Mesodermal cell (in vitro differentiated cells): ENCODE measurements around the gene TTC23.

Source experiments
- H3K27ac ChIP-seq: 2 replicates; pipeline ENCODE4 v1.7.0; 2013; ENCODE audit warnings: mild to moderate bottlenecking, low read depth, low read length, moderate library complexity; ENCODE audit not compliant: severe bottlenecking
- H3K36me3 ChIP-seq: 2 replicates; pipeline ENCODE4 v1.7.1; 2013; ENCODE audit warnings: mild to moderate bottlenecking, low read length, moderate library complexity; ENCODE audit not compliant: control insufficient read depth, insufficient read depth
- H3K4me1 ChIP-seq: one replicate; pipeline ENCODE4 v1.7.1; 2013; ENCODE audit warnings: mild to moderate bottlenecking, low read length; ENCODE audit not compliant: insufficient read depth, control insufficient read depth, poor library complexity, severe bottlenecking
- H3K4me3 ChIP-seq: 2 replicates; pipeline ENCODE4 v1.7.0; 2013; ENCODE audit warnings: low read length, control low read depth, mild to moderate bottlenecking; ENCODE audit not compliant: insufficient read depth, poor library complexity, severe bottlenecking; ENCODE audit errors: extremely low read depth
- H3K9me3 ChIP-seq: 2 replicates; pipeline ENCODE4 v1.7.1; 2013; ENCODE audit warnings: mild to moderate bottlenecking, low read length, moderate library complexity; ENCODE audit not compliant: control insufficient read depth
- WGBS, 2 experiments: methylation state at CpG; one replicate each; pipeline ENCODE4 v1.1.5; 2013; ENCODE audit warnings: missing lambda C conversion rate in 2 of 2; ENCODE audit not compliant: insufficient coverage in 2 of 2; 5-methylcytosine and 5-hydroxymethylcytosine counted together

TTC23 gene

DNA sequence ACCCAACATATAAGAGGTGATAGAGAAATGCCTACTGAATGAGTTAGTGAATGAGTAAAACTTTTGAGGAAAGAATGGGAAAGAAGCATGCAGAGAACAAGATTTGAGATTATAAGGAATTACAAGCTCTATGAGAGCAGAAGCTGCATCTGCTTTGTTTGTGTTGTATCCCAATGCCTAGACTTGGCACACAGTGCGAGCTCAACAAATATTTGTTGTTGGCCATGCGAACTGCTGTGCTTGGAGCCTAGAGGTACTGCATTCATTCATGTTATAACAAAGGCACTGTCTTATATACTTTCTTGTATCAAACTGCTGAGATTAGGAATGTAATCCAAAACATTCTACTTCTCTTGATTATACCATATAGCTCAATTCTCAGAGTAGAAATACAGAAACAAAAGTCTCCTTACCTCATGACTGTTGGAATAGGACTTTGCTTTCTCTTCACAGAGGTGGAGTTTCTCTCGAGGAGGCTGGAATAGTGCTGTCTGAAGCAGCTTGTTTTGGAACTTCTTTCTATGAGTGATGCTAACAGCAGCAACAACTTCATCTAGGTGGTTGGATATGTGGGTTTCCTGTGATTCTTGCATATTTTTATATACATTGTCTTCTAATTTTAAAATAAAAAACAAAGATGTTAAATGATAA is 21.1 kb downstream of the TTC23 start:
- Histone ChIP-seq H3K36me3 (peaks cover 31% of the 10 kb centered on the region), H3K9me3 (no peaks in the 10 kb centered on the region), H3K4me3 (no peak overlapping the region), H3K27ac (no peak overlapping the region), H3K4me1 (no peaks in the 10 kb centered on the region)
- WGBS, 2 experiments = 100% methylated on average over 1 of the region's 3 CpGs; no CpG with 5 or more reads in 1 of the 2 experiments

DNA sequence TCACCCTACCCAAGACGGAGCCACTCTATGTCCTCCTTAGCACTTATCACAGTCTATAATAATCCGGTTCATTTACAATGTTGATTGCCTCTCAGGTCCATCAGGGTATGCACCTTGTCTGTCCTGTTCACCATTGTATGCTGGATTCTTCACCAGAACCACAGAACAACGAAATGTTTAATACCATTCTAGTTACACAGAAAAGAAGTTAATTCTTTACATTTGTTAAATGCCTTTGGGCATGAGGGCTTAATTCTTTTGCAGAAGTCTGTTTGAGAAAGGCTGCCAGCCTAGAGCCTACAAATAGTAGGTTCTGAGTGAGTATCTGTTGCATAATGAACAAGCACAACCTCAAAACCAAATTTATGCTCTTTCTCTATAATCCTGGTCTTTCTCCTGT is 22.6 kb downstream of the TTC23 start:
- H3K36me3 ChIP-seq = peaks cover 36% of the 10 kb centered on the region

DNA sequence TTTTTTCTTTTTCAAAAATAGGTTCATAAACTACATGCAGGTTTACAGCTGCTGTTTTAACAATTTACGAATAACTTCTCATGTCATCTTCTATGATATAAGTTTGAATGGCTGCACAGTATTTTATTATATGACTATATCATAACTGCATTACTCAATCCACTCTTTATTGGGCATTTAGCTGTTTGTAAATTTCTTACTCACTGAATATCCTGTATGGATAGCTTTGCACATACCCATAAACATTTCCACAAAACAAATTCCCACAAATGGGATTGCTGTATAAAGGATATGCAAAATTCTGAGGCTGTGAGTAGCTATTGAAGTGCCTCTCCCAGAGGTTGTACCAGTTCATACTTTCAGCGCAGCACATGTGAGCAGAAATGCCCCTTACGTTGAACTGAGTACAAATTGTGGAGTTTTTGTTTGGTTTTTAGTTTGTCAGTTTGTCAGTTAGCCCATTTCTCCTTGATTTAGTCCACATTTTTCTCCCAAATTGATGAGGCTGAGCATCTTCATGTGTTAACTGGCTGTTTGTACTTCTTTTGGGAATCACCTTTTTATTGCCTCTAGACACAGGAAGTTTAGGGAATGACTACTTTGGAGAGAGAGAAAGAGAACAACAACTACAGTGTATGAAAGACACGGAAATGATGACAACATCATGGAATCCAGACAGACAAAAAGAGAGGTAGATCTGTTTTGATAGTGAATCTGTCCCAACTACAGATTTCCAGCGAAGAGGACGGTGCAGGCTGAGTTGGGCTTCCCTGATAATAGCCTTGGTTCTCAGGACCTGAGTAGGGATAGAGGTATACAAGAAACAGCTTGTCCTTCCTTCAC is 24.8 kb downstream of the TTC23 start:
- Histone ChIP-seq H3K4me3 (no peak overlapping the region), H3K4me1 (no peaks in the 10 kb centered on the region), H3K27ac (no peak overlapping the region), H3K9me3 (no peaks in the 10 kb centered on the region), H3K36me3 (peaks cover 43% of the 10 kb centered on the region)
- 91 to 97% methylated on average over 1 to 5 of the region's 6 CpGs for WGBS, 2 experiments

More for the DNA sequence above, 22.6 kb downstream of the TTC23 start:
- H3K27ac ChIP-seq = no peak overlapping the region
- no peaks in the 10 kb centered on the region for H3K9me3 ChIP-seq
- 78% methylated on average over 1 of the region's 3 CpGs; no CpG with 5 or more reads in 1 of the 2 experiments for WGBS, 2 experiments
- no peak overlapping the region for H3K4me3 ChIP-seq
- H3K4me1 ChIP-seq = no peaks in the 10 kb centered on the region

DNA sequence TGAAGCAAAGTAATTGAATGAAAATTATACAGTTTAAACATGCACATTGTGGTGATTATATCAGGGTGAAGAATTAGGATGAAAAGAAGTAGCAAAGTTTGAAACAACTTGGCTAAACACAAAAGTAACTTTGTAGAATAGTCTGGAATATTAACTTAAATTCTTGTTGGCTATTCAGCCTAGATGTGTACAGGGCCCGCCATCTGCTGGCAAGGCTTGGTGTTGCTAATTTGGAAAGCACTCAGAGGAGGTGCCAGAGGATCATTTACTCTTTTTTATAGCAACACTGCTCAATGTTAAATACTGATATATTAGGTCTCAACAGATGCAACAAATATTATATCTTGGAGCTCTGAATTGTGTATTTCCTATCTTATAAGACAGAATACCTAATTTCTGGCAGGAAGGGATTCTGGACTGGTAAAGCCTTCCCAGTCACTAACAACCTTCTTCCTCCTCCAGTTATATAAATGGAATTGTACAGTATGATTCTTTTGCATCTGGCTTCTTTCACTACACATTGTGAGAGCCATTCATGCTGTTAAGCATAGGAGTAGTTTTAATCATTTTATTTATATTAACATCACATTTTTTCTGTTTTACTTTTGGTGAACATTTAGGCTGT is 36.1 kb downstream of the TTC23 start:
- WGBS, 2 experiments = no CpG with 5 or more reads among the region's 1 CpG
- no peaks in the 10 kb centered on the region for H3K9me3 ChIP-seq
- H3K27ac ChIP-seq = no peak overlapping the region
- peaks cover 6% of the 10 kb centered on the region for H3K36me3 ChIP-seq
- H3K4me3 ChIP-seq = no peak overlapping the region
- peaks cover 5% of the 10 kb centered on the region for H3K4me1 ChIP-seq

DNA sequence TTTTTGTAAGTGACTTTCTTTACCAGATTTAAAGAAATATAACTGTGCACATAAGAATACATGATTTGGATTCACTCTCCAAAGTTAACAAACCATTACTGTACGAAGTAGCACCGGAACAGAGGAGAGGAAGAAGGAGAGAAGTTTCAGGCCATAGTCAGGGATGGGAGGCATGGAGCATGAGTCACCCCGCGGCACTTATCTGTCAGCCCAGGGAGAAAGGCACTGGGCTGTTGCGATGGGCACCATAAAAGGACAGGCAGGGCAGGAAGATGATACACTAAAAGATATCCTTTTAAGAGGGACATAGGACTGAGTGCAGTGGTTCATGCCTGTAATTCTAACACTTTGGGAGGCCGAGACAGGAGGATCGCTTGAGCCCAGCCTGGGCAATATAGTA is 37.0 kb downstream of the TTC23 start:
- Histone ChIP-seq H3K36me3 (no peaks in the 10 kb centered on the region), H3K9me3 (no peaks in the 10 kb centered on the region), H3K4me3 (no peak overlapping the region), H3K4me1 (peaks cover 5% of the 10 kb centered on the region), H3K27ac (peak overlapping the region; percentile 18)
- 72 to 84% methylated on average over 5 of the region's 7 CpGs for WGBS, 2 experiments

DNA sequence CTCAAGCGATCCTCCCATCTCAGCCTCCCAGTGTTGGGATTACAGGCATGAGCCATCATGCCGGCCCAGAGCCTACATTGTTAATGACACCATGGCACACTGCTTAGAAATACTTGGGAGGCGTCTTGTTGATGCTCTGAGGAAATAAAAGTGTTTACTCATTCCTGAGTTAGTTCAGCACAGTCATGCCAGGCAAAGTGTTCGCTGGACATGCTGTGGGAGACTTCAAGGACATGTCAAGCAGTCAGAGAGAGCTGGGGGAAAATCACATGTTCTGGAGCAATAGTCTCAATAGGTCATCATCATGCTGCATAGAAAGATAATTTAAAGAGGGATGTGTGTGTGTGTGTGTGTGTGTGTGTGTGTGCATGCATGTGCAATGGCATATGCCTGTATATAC is 37.5 kb downstream of the TTC23 start:
- Histone ChIP-seq H3K36me3 (no peaks in the 10 kb centered on the region), H3K4me3 (no peak overlapping the region), H3K27ac (peak overlapping the region; percentile 10), H3K9me3 (no peaks in the 10 kb centered on the region), H3K4me1 (peaks cover 5% of the 10 kb centered on the region)
- 70 to 82% methylated on average over 3 to 4 of the region's 4 CpGs for WGBS, 2 experiments

DNA sequence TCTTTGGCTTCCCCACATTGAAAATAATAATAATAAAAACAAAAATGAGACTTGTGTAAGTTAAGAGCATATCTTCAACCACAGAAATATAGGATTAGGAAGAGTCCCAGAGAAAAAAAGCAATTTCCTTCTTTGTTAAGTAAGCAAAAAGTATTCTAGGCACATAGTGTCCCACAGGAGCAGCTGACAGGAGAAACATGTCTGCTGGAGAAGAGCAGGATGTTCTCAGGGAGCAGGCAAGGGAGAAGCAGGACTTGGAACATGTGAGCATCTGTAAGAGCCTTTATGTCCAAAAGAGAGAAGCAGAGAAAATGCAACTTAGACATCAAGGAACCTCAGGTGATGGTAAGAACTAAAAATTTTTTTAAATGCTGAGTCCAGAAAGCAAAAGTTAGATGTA is 39.0 kb downstream of the TTC23 start:
- Histone ChIP-seq H3K4me3 (no peak overlapping the region), H3K4me1 (peaks cover 5% of the 10 kb centered on the region), H3K27ac (no peak overlapping the region), H3K9me3 (no peaks in the 10 kb centered on the region), H3K36me3 (no peaks in the 10 kb centered on the region)

DNA sequence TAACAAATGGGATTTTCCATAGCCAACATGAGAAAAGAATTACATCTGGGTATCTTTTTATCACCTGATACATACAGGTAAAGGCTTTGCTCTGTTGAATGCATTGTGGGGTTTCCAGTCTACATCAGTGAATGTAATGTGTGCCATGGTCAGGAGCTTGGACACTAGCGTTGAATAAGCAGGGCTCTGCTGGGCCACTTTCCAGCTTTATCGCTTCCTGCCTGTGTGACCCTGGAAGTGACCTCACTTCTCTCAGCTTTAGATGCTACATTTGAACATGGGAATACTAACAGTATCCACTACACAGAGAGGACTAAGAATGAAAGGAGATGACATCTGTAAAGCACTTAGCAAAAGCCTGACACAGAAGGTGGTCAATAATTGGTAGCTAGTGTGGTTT is 40.1 kb downstream of the TTC23 start:
- H3K9me3 ChIP-seq = no peaks in the 10 kb centered on the region
- WGBS, 2 experiments = 100% methylated on average over 2 of the region's 2 CpGs; no CpG with 5 or more reads in 1 of the 2 experiments
- H3K27ac ChIP-seq = no peak overlapping the region
- peaks cover 5% of the 10 kb centered on the region for H3K4me1 ChIP-seq
- no peaks in the 10 kb centered on the region for H3K36me3 ChIP-seq
- H3K4me3 ChIP-seq = no peak overlapping the region

DNA sequence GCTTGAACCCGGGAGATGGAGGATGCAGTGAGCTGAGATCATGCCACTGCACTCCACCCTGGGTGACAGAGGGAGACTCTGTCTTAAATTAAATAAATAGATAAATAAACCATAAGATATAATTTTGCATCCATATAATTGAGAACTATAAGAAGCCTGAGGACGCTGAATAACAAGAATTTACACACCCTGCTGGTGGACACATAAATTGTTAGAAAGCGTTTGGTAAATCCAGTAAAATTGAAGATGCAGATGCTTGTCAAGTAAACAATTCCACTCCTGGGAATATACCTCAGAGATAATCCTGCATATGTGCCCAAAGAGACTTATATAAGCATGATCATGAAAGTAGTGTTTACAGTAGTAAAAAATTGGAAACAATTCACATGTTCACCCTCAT is 41.7 kb downstream of the TTC23 start:
- no CpG with 5 or more reads among the region's 3 CpGs for WGBS, 2 experiments
- H3K4me3 ChIP-seq = no peak overlapping the region
- H3K36me3 ChIP-seq = no peaks in the 10 kb centered on the region
- H3K4me1 ChIP-seq = peaks cover 5% of the 10 kb centered on the region
- no peaks in the 10 kb centered on the region for H3K9me3 ChIP-seq
- H3K27ac ChIP-seq = no peak overlapping the region

DNA sequence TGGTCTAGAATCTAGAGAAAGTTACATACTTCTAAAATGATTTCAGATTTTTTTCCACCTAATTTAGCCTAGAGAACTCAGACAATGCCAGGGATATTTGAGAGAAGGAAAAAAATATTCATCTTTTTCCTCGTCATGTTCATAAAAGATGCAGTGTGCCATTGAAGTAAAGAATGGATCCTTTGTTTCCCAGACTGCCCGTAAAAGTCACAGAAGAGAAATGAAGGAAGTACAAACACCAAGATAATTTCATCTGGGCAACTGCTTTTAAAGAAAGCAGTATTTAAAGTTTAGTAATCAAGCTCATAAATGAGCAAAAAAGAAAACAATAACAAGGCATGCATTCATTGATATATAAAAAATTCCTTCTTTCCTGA is 47.2 kb downstream of the TTC23 start:
- Histone ChIP-seq H3K4me3 (no peak overlapping the region), H3K36me3 (peaks cover 13% of the 10 kb centered on the region), H3K4me1 (no peaks in the 10 kb centered on the region), H3K9me3 (no peaks in the 10 kb centered on the region), H3K27ac (no peak overlapping the region)
- no CpG with 5 or more reads among the region's 2 CpGs for WGBS, 2 experiments
